HepG2 (cell line): ENCODE measurements around the gene CHRNA3. TPM values are rescaled to one million over a fixed set of nuclear protein-coding genes. Genes with fewer than 3 reads are reported as not detected.

Experiments used
- NR2C2 ChIP-seq: sonication (generic); formaldehyde crosslinking; IDR thresholded peaks from 2 replicates; pipeline ENCODE4 v1.4.0; 2020; ENCODE audit warnings: missing genetic modification reagents, mild to moderate bottlenecking, moderate library complexity, borderline replicate concordance
- POLR2AphosphoS2 ChIP-seq: IDR thresholded peaks from 2 replicates; pipeline ENCODE4 v1.6.1; 2011; ENCODE audit warnings: low read depth, low read length, improper control_type of control experiment
- SSRP1 ChIP-seq: IDR thresholded peaks from 2 replicates; pipeline ENCODE4 v1.6.1; 2016; ENCODE audit warnings: control low read depth
- TBP ChIP-seq: sonication (generic); formaldehyde crosslinking; IDR thresholded peaks from 2 replicates; pipeline ENCODE4 v1.5.0; 2020; ENCODE audit warnings: missing genetic modification reagents
- TRIM24 ChIP-seq: sonication (generic); formaldehyde crosslinking; IDR thresholded peaks from 2 replicates; pipeline ENCODE4 v1.8.0; 2022; ENCODE audit warnings: mild to moderate bottlenecking, missing genetic modification reagents
- ZBTB2 ChIP-seq: sonication (generic); formaldehyde crosslinking; IDR thresholded peaks from 2 replicates; pipeline ENCODE4 v1.8.0; 2022; ENCODE audit warnings: low read depth, missing genetic modification reagents
- ZBTB8A ChIP-seq: sonication (generic); formaldehyde crosslinking; IDR thresholded peaks from 2 replicates; pipeline ENCODE4 v1.4.0; 2020; ENCODE audit warnings: mild to moderate bottlenecking, low read depth, missing genetic modification reagents, borderline replicate concordance
- ZMAT3 ChIP-seq: sonication (generic); formaldehyde crosslinking; conservative IDR thresholded peaks from 2 replicates; pipeline ENCODE4 v1.7.0; 2021; ENCODE audit warnings: missing genetic modification reagents
- ZNF230 ChIP-seq: sonication (generic); formaldehyde crosslinking; IDR thresholded peaks from 2 replicates; pipeline ENCODE4 v1.4.0; 2020; ENCODE audit warnings: mild to moderate bottlenecking, missing genetic modification reagents
- ZNF3 ChIP-seq: IDR thresholded peaks from 2 replicates; pipeline ENCODE4 v1.7.0; 2017; ENCODE audit warnings: inconsistent platforms
- polyA plus RNA-seq, 8 experiments: library from polyadenylated mRNA; depleted of rRNA in 3 of 8; stranded (reverse) in 7 of 8; unstranded in 1 of 8; fragments of >200 nt; fragmentation: Illumina TruSeq in 4 of 8; extraction: Trizol in 4 of 8; gene quantifications; 2 replicates each; pipeline versions ENCODE4 v1.2.1 to v1.2.3, GENCODE V29; 2011 to 2016; ENCODE audit warnings: low read depth in 4 of 8, missing spikeins in 1 of 8, mixed read lengths in 1 of 8; ENCODE audit not compliant: insufficient read depth in 1 of 8
- total RNA-seq, 5 experiments: library from RNA; depleted of rRNA; stranded (reverse); fragments of >200 nt; fragmentation: Illumina TruSeq; extraction: Trizol; gene quantifications; 2 replicates each; pipeline ENCODE4 v1.2.3, GENCODE V29; 2016; ENCODE audit warnings: low read depth in 1 of 5
- TF ChIP-seq, protein P1 (sequence below): sonication (generic); formaldehyde crosslinking; IDR thresholded peaks from 2 replicates; pipeline ENCODE4 v1.4.0; 2020; ENCODE audit warnings: mild to moderate bottlenecking, missing genetic modification reagents
- TF ChIP-seq, protein P2 (sequence below): sonication (generic); formaldehyde crosslinking; IDR thresholded peaks from 2 replicates; pipeline ENCODE4 v1.4.0; 2020; ENCODE audit warnings: mild to moderate bottlenecking, missing genetic modification reagents
- TF ChIP-seq, protein P3 (sequence below): sonication (generic); formaldehyde crosslinking; IDR thresholded peaks from 2 replicates; pipeline ENCODE4 v1.5.0; 2020; ENCODE audit warnings: mild to moderate bottlenecking, missing genetic modification reagents, borderline replicate concordance
- TF ChIP-seq, protein P4 (sequence below): sonication (generic); formaldehyde crosslinking; IDR thresholded peaks from 2 replicates; pipeline ENCODE4 v1.5.0; 2020; ENCODE audit warnings: mild to moderate bottlenecking, missing genetic modification reagents
- TF ChIP-seq, protein P5 (sequence below): sonication (generic); formaldehyde crosslinking; IDR thresholded peaks from 2 replicates; pipeline ENCODE4 v1.8.0; 2022; ENCODE audit warnings: mild to moderate bottlenecking, missing genetic modification reagents; ENCODE audit not compliant: insufficient replicate concordance

CHRNA3 gene
- total and polyA plus RNA-seq, 2 of the 13 experiments (the other 11 are each of a cell fraction or from before 2014, with no cell fraction given) = not detected

DNA sequence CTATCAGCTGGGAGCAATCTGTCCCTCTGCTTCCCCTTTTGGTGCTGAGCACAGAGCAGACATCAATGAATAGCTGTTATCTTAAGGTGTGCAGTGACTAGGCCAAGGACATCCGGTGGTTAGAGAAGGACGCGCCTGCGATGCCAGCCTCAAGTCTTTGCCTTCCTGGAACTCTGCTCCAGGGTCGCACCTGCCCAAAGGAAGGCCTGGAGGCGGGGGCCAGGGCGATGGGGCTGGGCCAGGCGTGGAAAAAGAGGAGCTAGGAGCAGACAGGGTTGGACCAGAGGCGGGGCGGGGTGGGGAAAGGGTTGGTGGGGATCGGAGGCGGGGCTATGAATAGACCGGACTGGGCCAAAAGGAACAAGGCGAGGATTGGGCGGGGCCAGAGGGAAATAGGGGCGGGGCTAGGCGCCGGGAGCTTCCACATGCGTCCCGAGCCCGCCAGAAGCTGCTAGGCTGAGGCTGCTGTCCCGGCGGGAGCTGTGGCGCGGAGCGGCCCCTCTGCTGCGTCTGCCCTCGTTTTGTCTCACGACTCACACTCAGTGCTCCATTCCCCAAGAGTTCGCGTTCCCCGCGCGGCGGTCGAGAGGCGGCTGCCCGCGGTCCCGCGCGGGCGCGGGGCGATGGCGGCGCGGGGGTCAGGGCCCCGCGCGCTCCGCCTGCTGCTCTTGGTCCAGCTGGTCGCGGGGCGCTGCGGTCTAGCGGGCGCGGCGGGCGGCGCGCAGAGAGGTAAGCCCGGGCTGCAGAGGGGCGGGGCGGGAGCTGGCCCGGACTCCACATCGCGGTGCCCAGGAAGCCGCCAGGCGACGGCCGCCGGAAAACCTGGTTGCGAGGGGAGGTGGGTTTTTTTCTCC lies 55.5 kb downstream of the CHRNA3 start, which contains the start of gene CHRNA5 (continued):
- TF ChIP-seq, protein P1, sequence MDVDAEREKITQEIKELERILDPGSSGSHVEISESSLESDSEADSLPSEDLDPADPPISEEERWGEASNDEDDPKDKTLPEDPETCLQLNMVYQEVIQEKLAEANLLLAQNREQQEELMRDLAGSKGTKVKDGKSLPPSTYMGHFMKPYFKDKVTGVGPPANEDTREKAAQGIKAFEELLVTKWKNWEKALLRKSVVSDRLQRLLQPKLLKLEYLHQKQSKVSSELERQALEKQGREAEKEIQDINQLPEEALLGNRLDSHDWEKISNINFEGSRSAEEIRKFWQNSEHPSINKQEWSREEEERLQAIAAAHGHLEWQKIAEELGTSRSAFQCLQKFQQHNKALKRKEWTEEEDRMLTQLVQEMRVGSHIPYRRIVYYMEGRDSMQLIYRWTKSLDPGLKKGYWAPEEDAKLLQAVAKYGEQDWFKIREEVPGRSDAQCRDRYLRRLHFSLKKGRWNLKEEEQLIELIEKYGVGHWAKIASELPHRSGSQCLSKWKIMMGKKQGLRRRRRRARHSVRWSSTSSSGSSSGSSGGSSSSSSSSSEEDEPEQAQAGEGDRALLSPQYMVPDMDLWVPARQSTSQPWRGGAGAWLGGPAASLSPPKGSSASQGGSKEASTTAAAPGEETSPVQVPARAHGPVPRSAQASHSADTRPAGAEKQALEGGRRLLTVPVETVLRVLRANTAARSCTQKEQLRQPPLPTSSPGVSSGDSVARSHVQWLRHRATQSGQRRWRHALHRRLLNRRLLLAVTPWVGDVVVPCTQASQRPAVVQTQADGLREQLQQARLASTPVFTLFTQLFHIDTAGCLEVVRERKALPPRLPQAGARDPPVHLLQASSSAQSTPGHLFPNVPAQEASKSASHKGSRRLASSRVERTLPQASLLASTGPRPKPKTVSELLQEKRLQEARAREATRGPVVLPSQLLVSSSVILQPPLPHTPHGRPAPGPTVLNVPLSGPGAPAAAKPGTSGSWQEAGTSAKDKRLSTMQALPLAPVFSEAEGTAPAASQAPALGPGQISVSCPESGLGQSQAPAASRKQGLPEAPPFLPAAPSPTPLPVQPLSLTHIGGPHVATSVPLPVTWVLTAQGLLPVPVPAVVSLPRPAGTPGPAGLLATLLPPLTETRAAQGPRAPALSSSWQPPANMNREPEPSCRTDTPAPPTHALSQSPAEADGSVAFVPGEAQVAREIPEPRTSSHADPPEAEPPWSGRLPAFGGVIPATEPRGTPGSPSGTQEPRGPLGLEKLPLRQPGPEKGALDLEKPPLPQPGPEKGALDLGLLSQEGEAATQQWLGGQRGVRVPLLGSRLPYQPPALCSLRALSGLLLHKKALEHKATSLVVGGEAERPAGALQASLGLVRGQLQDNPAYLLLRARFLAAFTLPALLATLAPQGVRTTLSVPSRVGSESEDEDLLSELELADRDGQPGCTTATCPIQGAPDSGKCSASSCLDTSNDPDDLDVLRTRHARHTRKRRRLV = no peak
- TF ChIP-seq, protein P2, sequence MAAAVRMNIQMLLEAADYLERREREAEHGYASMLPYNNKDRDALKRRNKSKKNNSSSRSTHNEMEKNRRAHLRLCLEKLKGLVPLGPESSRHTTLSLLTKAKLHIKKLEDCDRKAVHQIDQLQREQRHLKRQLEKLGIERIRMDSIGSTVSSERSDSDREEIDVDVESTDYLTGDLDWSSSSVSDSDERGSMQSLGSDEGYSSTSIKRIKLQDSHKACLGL (CRISPR knock-in tag) = no peak
- TF ChIP-seq ZNF230 (no peak), NR2C2 (CRISPR knock-in tag) (no peak), ZBTB8A (CRISPR knock-in tag) (no peak), POLR2AphosphoS2 (no peak), TRIM24 (no peak), SSRP1 (CRISPR knock-in tag) (no peak), ZMAT3 (CRISPR knock-in tag) (0 out of 2 replicates have a peak, but pooled peaks have one; percentile 27), TBP (CRISPR knock-in tag) (no peak), ZBTB2 (CRISPR knock-in tag) (no peak), ZNF3 (CRISPR knock-in tag) (no peak)
- TF ChIP-seq, protein P3, sequence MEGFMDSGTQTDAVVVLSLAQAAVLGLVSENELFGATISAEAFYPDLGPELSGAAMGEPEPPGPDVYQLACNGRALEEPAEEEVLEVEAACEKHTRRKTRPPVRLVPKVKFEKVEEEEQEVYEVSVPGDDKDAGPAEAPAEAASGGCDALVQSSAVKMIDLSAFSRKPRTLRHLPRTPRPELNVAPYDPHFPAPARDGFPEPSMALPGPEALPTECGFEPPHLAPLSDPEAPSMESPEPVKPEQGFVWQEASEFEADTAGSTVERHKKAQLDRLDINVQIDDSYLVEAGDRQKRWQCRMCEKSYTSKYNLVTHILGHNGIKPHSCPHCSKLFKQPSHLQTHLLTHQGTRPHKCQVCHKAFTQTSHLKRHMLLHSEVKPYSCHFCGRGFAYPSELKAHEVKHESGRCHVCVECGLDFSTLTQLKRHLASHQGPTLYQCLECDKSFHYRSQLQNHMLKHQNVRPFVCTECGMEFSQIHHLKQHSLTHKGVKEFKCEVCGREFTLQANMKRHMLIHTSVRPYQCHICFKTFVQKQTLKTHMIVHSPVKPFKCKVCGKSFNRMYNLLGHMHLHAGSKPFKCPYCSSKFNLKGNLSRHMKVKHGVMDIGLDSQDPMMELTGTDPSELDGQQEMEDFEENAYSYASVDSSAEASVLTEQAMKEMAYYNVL = no peak
- TF ChIP-seq, protein P4, sequence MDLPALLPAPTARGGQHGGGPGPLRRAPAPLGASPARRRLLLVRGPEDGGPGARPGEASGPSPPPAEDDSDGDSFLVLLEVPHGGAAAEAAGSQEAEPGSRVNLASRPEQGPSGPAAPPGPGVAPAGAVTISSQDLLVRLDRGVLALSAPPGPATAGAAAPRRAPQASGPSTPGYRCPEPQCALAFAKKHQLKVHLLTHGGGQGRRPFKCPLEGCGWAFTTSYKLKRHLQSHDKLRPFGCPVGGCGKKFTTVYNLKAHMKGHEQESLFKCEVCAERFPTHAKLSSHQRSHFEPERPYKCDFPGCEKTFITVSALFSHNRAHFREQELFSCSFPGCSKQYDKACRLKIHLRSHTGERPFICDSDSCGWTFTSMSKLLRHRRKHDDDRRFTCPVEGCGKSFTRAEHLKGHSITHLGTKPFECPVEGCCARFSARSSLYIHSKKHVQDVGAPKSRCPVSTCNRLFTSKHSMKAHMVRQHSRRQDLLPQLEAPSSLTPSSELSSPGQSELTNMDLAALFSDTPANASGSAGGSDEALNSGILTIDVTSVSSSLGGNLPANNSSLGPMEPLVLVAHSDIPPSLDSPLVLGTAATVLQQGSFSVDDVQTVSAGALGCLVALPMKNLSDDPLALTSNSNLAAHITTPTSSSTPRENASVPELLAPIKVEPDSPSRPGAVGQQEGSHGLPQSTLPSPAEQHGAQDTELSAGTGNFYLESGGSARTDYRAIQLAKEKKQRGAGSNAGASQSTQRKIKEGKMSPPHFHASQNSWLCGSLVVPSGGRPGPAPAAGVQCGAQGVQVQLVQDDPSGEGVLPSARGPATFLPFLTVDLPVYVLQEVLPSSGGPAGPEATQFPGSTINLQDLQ = no peak
- TF ChIP-seq, protein P5, sequence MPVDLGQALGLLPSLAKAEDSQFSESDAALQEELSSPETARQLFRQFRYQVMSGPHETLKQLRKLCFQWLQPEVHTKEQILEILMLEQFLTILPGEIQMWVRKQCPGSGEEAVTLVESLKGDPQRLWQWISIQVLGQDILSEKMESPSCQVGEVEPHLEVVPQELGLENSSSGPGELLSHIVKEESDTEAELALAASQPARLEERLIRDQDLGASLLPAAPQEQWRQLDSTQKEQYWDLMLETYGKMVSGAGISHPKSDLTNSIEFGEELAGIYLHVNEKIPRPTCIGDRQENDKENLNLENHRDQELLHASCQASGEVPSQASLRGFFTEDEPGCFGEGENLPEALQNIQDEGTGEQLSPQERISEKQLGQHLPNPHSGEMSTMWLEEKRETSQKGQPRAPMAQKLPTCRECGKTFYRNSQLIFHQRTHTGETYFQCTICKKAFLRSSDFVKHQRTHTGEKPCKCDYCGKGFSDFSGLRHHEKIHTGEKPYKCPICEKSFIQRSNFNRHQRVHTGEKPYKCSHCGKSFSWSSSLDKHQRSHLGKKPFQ (CRISPR knock-in tag) = no peak
